ENCODE results near the gene HS1BP3. TPM values are rescaled to one million over a fixed set of nuclear protein-coding genes. Genes with fewer than 3 reads are reported as not detected.
A peak's percentile ranks its signal among the peaks of the same experiment; 100 is the strongest.

HS1BP3 gene
- total and polyA plus RNA-seq, 2 of the 4 experiments (the other 2 are of a cell fraction): 9.0 to 14.8 TPM

- H3K4me1 ChIP-seq (ENCODE audit: control insufficient read depth, insufficient read depth, low read length): peaks cover 19% of the 10 kb centered on the region
- H3K18ac ChIP-seq (ENCODE audit: low read depth, low read length): no peak overlapping the region
- H2AFZ ChIP-seq (replicated peaks; ENCODE audit: low read length, poor library complexity): no peak overlapping the region
- no peak overlapping the region for H3K56ac ChIP-seq (ENCODE audit: extremely low read depth, insufficient read depth, low read length)
- dilution Hi-C loops (cut with HindIII; ENCODE audit: low sequenced_read_pairs, unreplicated experiment): no loop called here
- H2BK120ac ChIP-seq (ENCODE audit: low read depth, low read length): no peak overlapping the region; the same call in 1 of the 2 replicates
- H3K9me1 ChIP-seq (ENCODE audit: insufficient read depth, low read length): peaks cover 23% of the 10 kb centered on the region
- H3K9me3 ChIP-seq (ENCODE audit: control insufficient read depth, insufficient read depth, low read length): no peaks in the 10 kb centered on the region
- H2AK5ac ChIP-seq (ENCODE audit: low read depth, low read length): peak overlapping the region; percentile 88
- peak overlapping the region; percentile 15 for H2AK9ac ChIP-seq (replicated peaks; ENCODE audit: low read depth, low read length, poor library complexity)
- peaks cover 33% of the 10 kb centered on the region for H3K36me3 ChIP-seq (ENCODE audit: control insufficient read depth, insufficient read depth, low read length)
- no peak overlapping the region for H4K5ac ChIP-seq (ENCODE audit: low read depth, low read length)
- 91% methylated on average over 7 of the region's 13 CpGs; no CpG with 5 or more reads in 1 of the 2 experiments for WGBS, 2 experiments (ENCODE audit: extremely low coverage in 2 of 2, insufficient read length in 1 of 2)
- intact Hi-C loops (cut with micrococcal nuclease): loop anchor here (2.0 kb wide), 1 partner anchor 15 kb away; no protein-coding TSS in a partner anchor
- H3K14ac ChIP-seq (replicated peaks; ENCODE audit: low read depth, low read length): 0 out of 2 replicates have a peak overlapping the region, but pooled peaks have one; percentile 52
- POLR2A ChIA-PET (ENCODE audit: unreplicated experiment): no interaction called here
- no peak overlapping the region for H2BK5ac ChIP-seq (ENCODE audit: low read depth, low read length, poor library complexity, severe bottlenecking)
- no peaks in the 10 kb centered on the region for H4K20me1 ChIP-seq (ENCODE audit: insufficient read depth, low read length)
- DNase-seq (no peak), ATAC-seq (ENCODE audit: low read depth) (no peak)
- H3K79me1 ChIP-seq (ENCODE audit: low read depth in 1 of 2, low read length in 2 of 2): peaks cover 0 to 18% of the 10 kb centered on the region in 2 experiments; a peak in 1 of 4 replicates
- H3K9ac ChIP-seq (ENCODE audit: low read depth, low read length): no peak overlapping the region
- no peaks in the 10 kb centered on the region for H3K27me3 ChIP-seq (ENCODE audit: control insufficient read depth, insufficient read depth, low read length)
- no TSS peak for BruUV-seq (replicated peaks)
- H4K91ac ChIP-seq (ENCODE audit: insufficient read depth, low read depth, low read length): peak overlapping the region; percentile 11; the same call in 1 of the 2 replicates
- no peak overlapping the region for H2BK15ac ChIP-seq (ENCODE audit: low read depth, low read length)
- H4K8ac ChIP-seq (ENCODE audit: low read depth in 2 of 2, low read length in 2 of 2): no peak overlapping the region
- TF ChIP-seq, protein P1, sequence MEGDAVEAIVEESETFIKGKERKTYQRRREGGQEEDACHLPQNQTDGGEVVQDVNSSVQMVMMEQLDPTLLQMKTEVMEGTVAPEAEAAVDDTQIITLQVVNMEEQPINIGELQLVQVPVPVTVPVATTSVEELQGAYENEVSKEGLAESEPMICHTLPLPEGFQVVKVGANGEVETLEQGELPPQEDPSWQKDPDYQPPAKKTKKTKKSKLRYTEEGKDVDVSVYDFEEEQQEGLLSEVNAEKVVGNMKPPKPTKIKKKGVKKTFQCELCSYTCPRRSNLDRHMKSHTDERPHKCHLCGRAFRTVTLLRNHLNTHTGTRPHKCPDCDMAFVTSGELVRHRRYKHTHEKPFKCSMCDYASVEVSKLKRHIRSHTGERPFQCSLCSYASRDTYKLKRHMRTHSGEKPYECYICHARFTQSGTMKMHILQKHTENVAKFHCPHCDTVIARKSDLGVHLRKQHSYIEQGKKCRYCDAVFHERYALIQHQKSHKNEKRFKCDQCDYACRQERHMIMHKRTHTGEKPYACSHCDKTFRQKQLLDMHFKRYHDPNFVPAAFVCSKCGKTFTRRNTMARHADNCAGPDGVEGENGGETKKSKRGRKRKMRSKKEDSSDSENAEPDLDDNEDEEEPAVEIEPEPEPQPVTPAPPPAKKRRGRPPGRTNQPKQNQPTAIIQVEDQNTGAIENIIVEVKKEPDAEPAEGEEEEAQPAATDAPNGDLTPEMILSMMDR (conservative IDR thresholded peaks at IDR 0.05; ENCODE audit: low read depth, low read length): no peak
- TF ChIP-seq, protein P2, sequence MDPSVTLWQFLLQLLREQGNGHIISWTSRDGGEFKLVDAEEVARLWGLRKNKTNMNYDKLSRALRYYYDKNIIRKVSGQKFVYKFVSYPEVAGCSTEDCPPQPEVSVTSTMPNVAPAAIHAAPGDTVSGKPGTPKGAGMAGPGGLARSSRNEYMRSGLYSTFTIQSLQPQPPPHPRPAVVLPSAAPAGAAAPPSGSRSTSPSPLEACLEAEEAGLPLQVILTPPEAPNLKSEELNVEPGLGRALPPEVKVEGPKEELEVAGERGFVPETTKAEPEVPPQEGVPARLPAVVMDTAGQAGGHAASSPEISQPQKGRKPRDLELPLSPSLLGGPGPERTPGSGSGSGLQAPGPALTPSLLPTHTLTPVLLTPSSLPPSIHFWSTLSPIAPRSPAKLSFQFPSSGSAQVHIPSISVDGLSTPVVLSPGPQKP (IDR thresholded peaks at IDR 0.05; ENCODE audit: borderline replicate concordance, low read depth, low read length): no peak
- no peak for TF ChIP-seq NFE2L2 (IDR thresholded peaks at IDR 0.05; ENCODE audit: low read depth, low read length)
- TF ChIP-seq RFX5 (IDR thresholded peaks at IDR 0.05; ENCODE audit: low read depth, low read length): no peak
- no peak for TF ChIP-seq CHD1 (IDR thresholded peaks at IDR 0.05; ENCODE audit: low read depth, low read length)
- no peak for TF ChIP-seq SMC3 (IDR thresholded peaks at IDR 0.05; ENCODE audit: low read depth, low read length)
- no peak overlapping the region for H3K4me3 ChIP-seq (ENCODE audit: insufficient read depth, low read depth, low read length)
- no peak overlapping the region for H3K23ac ChIP-seq (ENCODE audit: low read depth, low read length)
- peak overlapping the region; percentile 52; the same call in 1 of the 2 replicates for H3K4ac ChIP-seq (ENCODE audit: low read depth, low read length)
- H3K4me2 ChIP-seq (ENCODE audit: low read depth, low read length): no peak overlapping the region
- no peak overlapping the region for H2BK20ac ChIP-seq (ENCODE audit: low read depth, low read length)
- H3K27ac ChIP-seq (ENCODE audit: insufficient read depth, low read length): no peak overlapping the region
- CTCF ChIA-PET: no interaction called here
- in situ Hi-C loops (cut with MboI; ENCODE audit: low sequenced_read_pairs): no loop called here
Measured at GRCh38 chr2:20619624-20620024, 31.3 kb downstream of the HS1BP3 start.
